Esophagus squamous epithelium (tissue), 5 donors: ENCODE results near the gene GLP1R. TPM values are rescaled to one million over a fixed set of nuclear protein-coding genes. Genes with fewer than 3 reads are reported as not detected.

Experiments
- DNase-seq: peaks from one replicate; lab custom pipeline; 2025; lab: John Stamatoyannopoulos, UW
- H3K27ac ChIP-seq, 4 donors: fragments of 200-600 bp; sonication (generic); one replicate each; pipeline ENCODE4 v1.5.1; 2016 to 2019; ENCODE audit warnings: mild to moderate bottlenecking in 1 of 4
- H3K27me3 ChIP-seq, 4 donors: fragments of 200-600 bp; sonication (generic); 1 replicate in 3 of 4; 2 replicates in 1 of 4; pipeline versions ENCODE4 v1.5.1 to v1.6.0; 2017 to 2021; ENCODE audit warnings: antibody characterized with exemption in 1 of 4
- H3K36me3 ChIP-seq, 3 donors: fragments of 200-600 bp; sonication (generic); one replicate each; pipeline ENCODE4 v1.5.1; 2016 to 2019
- H3K4me1 ChIP-seq, 3 donors: fragments of 200-600 bp; sonication (generic); one replicate each; pipeline ENCODE4 v1.5.1; 2017 to 2019
- H3K4me3 ChIP-seq, 4 donors: fragments of 200-600 bp; sonication (generic); 1 replicate in 3 of 4; 2 replicates in 1 of 4; pipeline ENCODE4 v1.5.1; 2016 to 2019; ENCODE audit warnings: mild to moderate bottlenecking in 2 of 4, moderate library complexity in 1 of 4
- H3K9me3 ChIP-seq, 3 donors: fragments of 200-600 bp; sonication (generic); one replicate each; pipeline ENCODE4 v1.5.1; 2016 to 2019
- POLR2A ChIP-seq, 4 donors: fragments of 450-650 bp; IDR thresholded peaks; one replicate each; pipeline ENCODE4 v1.6.1; 2017; ENCODE audit warnings: antibody characterized with exemption in 4 of 4, mild to moderate bottlenecking in 4 of 4, moderate library complexity in 3 of 4
- WGBS, 2 donors: methylation state at CpG; one replicate each; pipeline ENCODE4 v1.1.5; 2018; 5-methylcytosine and 5-hydroxymethylcytosine counted together
- intact Hi-C: fragments of 100-400 bp; cut with DNase I; formaldehyde crosslinking; loops from one replicate; pipeline ENCODE4 v1.15.0; 2022
- total RNA-seq, 4 donors: library from RNA; depleted of rRNA; stranded (reverse); fragments of >200 nt; gene quantifications; one replicate each; pipeline ENCODE4 v1.1.0, GENCODE V29; 2016
- TF ChIP-seq, protein P1 (sequence below), 6 experiments: fragments of 450-650 bp in 4 of 6; fragments of 200-600 bp in 2 of 6; sonication (generic) in 2 of 6; IDR thresholded peaks; one replicate each; pipeline ENCODE4 v1.5.1; 2016 to 2019; ENCODE audit warnings: antibody characterized with exemption in 6 of 6, mild to moderate bottlenecking in 4 of 6, moderate library complexity in 4 of 6
- donor health status: DM: yes; HTN: yes; CAD: no.

GLP1R gene
- total RNA-seq, 4 donors from 2014 or later = under 0.01 to 0.15 TPM; not detected in 2

DNA sequence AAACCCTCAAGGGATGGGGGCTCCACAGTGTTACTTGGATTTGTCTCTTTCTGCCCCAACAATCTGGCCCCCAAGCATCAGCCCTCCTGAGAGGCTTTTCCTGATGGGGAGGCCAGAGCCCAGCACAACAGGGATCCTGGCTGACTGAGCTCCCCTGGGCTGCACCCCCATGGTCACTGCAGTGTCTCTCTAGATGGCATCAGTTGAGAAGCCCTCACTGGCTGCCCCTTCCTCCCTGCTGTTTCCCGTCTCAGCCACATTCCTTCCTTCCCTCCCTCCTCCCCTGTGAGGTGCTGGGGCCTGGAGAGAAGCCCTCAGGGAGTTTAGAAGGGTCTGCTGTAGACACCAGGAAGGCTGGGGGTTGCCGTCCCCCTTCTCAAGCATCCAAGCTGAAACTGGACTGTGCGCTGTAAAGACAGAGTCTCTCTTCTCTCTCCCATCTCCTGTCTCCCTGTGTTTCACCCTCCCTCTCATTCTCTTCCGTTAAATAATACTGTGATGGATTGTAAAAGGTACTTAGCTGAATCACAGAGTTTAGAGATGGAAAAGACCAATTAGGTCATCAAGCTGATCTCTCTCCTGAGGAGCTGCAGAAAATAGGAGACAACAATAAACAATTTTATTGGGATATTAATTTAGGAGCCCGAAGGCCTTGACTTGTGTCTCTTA lies 36.7 kb downstream of the GLP1R start:
- DNase-seq = no peak
- Histone ChIP-seq H3K9me3 (no peaks in the 10 kb centered on the region), H3K4me1 (peaks cover 0 to 3% (median 0%) of the 10 kb centered on the region in 3 donors), H3K27me3 (peaks cover 0 to 52% (median 0%) of the 10 kb centered on the region in 4 donors), H3K36me3 (no peaks in the 10 kb centered on the region), H3K4me3 (no peak overlapping the region), H3K27ac (no peak overlapping the region)
- WGBS, 2 donors = 70 to 79% methylated on average over 5 of the region's 5 CpGs
- TF ChIP-seq, protein P1, sequence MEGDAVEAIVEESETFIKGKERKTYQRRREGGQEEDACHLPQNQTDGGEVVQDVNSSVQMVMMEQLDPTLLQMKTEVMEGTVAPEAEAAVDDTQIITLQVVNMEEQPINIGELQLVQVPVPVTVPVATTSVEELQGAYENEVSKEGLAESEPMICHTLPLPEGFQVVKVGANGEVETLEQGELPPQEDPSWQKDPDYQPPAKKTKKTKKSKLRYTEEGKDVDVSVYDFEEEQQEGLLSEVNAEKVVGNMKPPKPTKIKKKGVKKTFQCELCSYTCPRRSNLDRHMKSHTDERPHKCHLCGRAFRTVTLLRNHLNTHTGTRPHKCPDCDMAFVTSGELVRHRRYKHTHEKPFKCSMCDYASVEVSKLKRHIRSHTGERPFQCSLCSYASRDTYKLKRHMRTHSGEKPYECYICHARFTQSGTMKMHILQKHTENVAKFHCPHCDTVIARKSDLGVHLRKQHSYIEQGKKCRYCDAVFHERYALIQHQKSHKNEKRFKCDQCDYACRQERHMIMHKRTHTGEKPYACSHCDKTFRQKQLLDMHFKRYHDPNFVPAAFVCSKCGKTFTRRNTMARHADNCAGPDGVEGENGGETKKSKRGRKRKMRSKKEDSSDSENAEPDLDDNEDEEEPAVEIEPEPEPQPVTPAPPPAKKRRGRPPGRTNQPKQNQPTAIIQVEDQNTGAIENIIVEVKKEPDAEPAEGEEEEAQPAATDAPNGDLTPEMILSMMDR (IDR thresholded peaks at IDR 0.05) = no peak
- no peak for TF ChIP-seq POLR2A (IDR thresholded peaks at IDR 0.05)
- intact Hi-C loops = no loop called here

DNA sequence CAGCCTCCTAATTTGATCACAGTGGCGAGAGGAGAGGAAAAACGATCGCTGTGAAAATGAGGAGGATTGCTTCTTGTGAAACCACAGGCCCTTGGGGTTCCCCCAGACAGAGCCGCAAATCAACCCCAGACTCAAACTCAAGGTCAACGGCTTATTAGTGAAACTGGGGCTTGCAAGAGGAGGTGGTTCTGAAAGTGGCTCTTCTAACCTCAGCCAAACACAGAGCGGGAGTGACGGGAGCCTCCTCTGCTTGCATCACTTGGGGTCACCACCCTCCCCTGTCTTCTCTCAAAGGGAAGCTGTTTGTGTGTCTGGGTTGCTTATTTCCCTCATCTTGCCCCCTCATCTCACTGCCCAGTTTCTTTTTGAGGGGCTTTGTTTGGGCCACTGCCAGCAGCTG lies 37.7 kb downstream of the GLP1R start:
- 68 to 82% methylated on average over 4 to 7 of the region's 7 CpGs for WGBS, 2 donors
- intact Hi-C loops = no loop called here
- no peak for DNase-seq
- peaks cover 0 to 52% (median 0%) of the 10 kb centered on the region in 4 donors for H3K27me3 ChIP-seq
- H3K36me3 ChIP-seq = no peaks in the 10 kb centered on the region
- no peak for TF ChIP-seq POLR2A (IDR thresholded peaks at IDR 0.05)
- TF ChIP-seq, protein P1 (IDR thresholded peaks at IDR 0.05) = no peak
- no peak overlapping the region for H3K4me3 ChIP-seq
- H3K4me1 ChIP-seq = peaks cover 0 to 3% (median 0%) of the 10 kb centered on the region in 3 donors
- no peaks in the 10 kb centered on the region for H3K9me3 ChIP-seq
- H3K27ac ChIP-seq = no peak overlapping the region

DNA sequence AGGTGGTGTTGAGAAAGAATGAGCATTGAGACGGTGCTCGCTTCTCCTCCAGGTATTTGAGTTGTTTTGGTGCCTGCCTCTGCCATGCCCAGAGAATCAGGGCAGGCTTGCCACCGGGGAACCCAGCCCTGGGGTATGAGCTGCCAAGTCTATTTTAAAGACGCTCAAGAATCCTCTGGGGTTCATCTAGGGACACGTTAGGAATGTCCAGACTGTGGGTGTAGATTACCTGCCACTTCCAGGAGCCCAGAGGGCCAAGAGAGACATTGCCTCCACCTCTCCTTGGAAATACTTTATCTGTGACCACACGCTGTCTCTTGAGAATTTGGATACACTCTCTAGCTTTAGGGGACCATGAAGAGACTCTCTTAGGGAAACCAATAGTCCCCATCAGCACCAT lies 38.1 kb downstream of the GLP1R start:
- Histone ChIP-seq H3K4me3 (no peak overlapping the region), H3K4me1 (peaks cover 0 to 3% (median 0%) of the 10 kb centered on the region in 3 donors), H3K27me3 (peaks cover 0 to 52% (median 0%) of the 10 kb centered on the region in 4 donors), H3K9me3 (no peaks in the 10 kb centered on the region), H3K36me3 (no peaks in the 10 kb centered on the region), H3K27ac (no peak overlapping the region)
- WGBS, 2 donors = 60 to 62% methylated on average over 3 to 6 of the region's 6 CpGs
- intact Hi-C loops = no loop called here
- DNase-seq = no peak
- TF ChIP-seq, protein P1 (IDR thresholded peaks at IDR 0.05) = no peak
- no peak for TF ChIP-seq POLR2A (IDR thresholded peaks at IDR 0.05)

DNA sequence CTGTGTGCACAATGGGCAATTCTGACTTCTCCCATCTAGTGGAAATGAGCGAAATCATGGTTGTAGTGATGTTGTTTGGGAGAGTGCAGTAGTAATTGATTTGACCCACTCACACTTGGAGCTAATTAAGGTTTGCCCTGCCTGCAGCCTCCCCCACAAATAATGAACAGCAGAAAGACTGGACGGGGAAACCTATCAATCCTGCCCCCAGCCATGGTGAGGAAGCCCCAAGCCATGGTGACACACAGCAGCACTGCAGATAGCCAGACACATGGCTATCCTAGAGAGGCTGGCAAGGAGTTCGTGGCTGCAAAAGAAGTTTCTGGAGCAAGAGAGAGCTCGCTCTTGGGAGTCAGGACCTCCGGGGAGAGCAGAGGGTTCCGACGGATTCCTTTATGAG lies 38.6 kb downstream of the GLP1R start:
- Histone ChIP-seq H3K4me1 (peaks cover 0 to 3% (median 0%) of the 10 kb centered on the region in 3 donors), H3K9me3 (no peaks in the 10 kb centered on the region), H3K27ac (no peak overlapping the region), H3K27me3 (peaks cover 0 to 55% (median 0%) of the 10 kb centered on the region in 4 donors), H3K36me3 (no peaks in the 10 kb centered on the region), H3K4me3 (no peak overlapping the region)
- TF ChIP-seq, protein P1 (IDR thresholded peaks at IDR 0.05) = no peak
- TF ChIP-seq POLR2A (IDR thresholded peaks at IDR 0.05) = no peak
- intact Hi-C loops = no loop called here
- no peak for DNase-seq
- 76 to 80% methylated on average over 4 to 7 of the region's 7 CpGs for WGBS, 2 donors

DNA sequence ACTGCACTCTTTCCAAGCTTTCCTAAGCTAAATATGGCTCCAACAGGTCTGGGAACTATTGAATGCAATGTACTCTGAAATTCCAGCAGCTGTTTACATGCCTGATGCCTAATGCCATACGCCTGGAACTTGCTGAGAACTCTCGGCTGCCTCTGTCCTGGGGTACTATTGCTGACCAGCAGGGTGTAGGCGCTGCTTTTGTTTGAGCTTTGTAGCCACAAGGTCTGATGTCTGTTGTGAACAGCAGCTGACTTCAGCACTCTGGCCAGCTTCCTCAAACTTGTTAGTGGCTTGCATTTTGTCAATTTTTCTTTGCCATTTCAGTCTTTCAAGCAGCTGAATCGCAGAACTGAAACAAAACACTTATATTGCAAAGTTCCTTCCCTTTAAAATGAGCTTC lies 39.8 kb downstream of the GLP1R start:
- DNase-seq = no peak
- Histone ChIP-seq H3K4me3 (no peak overlapping the region), H3K4me1 (peaks cover 0 to 3% (median 0%) of the 10 kb centered on the region in 3 donors), H3K27ac (no peak overlapping the region), H3K9me3 (no peaks in the 10 kb centered on the region), H3K27me3 (peaks cover 0 to 47% (median 0%) of the 10 kb centered on the region in 4 donors), H3K36me3 (no peaks in the 10 kb centered on the region)
- WGBS, 2 donors = 30 to 36% methylated on average over 3 to 4 of the region's 4 CpGs
- intact Hi-C loops = no loop called here
- no peak for TF ChIP-seq POLR2A (IDR thresholded peaks at IDR 0.05)
- TF ChIP-seq, protein P1 (IDR thresholded peaks at IDR 0.05) = peak in 1 of 6 experiments; percentile 23
